Measurements from ENCODE around the gene MTARC2. TPM values are rescaled to one million over a fixed set of nuclear protein-coding genes. Genes with fewer than 3 reads are reported as not detected.
"Not testable (repeated sequence)": the region's sequence is repeated elsewhere in the genome, so short reads cannot be mapped to it uniquely, and the experiment has no call there.

Gene MTARC2
- total and polyA plus RNA-seq, 10 donors = 4.8 to 27.2 (median 15.3) TPM

GRCh38 chr1:220708936-220709801, 39.0 kb upstream of the MTARC2 start:
- TF ChIP-seq POLR2A (IDR thresholded peaks at IDR 0.05) (no peak), POLR2AphosphoS5 (IDR thresholded peaks at IDR 0.05) (no peak), CTCF (IDR thresholded peaks at IDR 0.05 in 8 of 11, conservative IDR thresholded peaks at IDR 0.05 in 3 of 11) (no peak)
- Histone ChIP-seq H3K27me3 (replicated peaks in 1 of 7) (no peaks in the 10 kb centered on the region), H3K9me3 (no peaks in the 10 kb centered on the region), H3K4me1 (peaks cover 2 to 50% (median 28%) of the 10 kb centered on the region in 6 donors), H3K27ac (peak overlapping the region in 1 of 8 donors; percentile 17), H3K4me3 (no peak overlapping the region), H3K36me3 (no peaks in the 10 kb centered on the region)
- no peak for DNase-seq
- intact Hi-C loops (cut with DNase I; ENCODE audit: low total_unique reads) = no loop called here
- 51 to 66% (median 64%) methylated on average over 9 of the region's 9 CpGs for WGBS, 5 donors

- Histone ChIP-seq H3K36me3 (no peaks in the 10 kb centered on the region), H3K4me1 (peaks cover 2 to 50% (median 28%) of the 10 kb centered on the region in 6 donors), H3K9me3 (peaks cover 0 to 8% (median 4%) of the 10 kb centered on the region in 8 donors), H3K27me3 (replicated peaks in 1 of 7) (no peaks in the 10 kb centered on the region), H3K27ac (peak overlapping the region in 1 of 8 donors; percentile 58), H3K4me3 (no peak overlapping the region)
- WGBS, 5 donors = 35 to 51% (median 46%) methylated on average over 4 of the region's 4 CpGs
- intact Hi-C loops (cut with DNase I; ENCODE audit: low total_unique reads) = no loop called here
- no peak for TF ChIP-seq POLR2AphosphoS5 (IDR thresholded peaks at IDR 0.05)
- TF ChIP-seq CTCF (IDR thresholded peaks at IDR 0.05 in 8 of 11, conservative IDR thresholded peaks at IDR 0.05 in 3 of 11) = no peak
- TF ChIP-seq POLR2A (IDR thresholded peaks at IDR 0.05) = no peak
- no peak for DNase-seq
These were observed 37.8 kb upstream of the MTARC2 start for GRCh38 chr1:220710333-220710732.

GRCh38 chr1:220711056-220711809, 36.9 kb upstream of the MTARC2 start:
- 51 to 58% (median 54%) methylated on average over 9 of the region's 9 CpGs for WGBS, 5 donors
- H3K9me3 ChIP-seq = peaks cover 0 to 17% (median 13%) of the 10 kb centered on the region in 8 donors
- no peak for DNase-seq
- intact Hi-C loops (cut with DNase I; ENCODE audit: low total_unique reads) = no loop called here
- H3K27me3 ChIP-seq (replicated peaks in 1 of 7) = no peaks in the 10 kb centered on the region
- H3K27ac ChIP-seq = peak overlapping the region in 6 of 8 donors; percentile 10 to 63 (median 53)
- peaks cover 2 to 41% (median 28%) of the 10 kb centered on the region in 6 donors for H3K4me1 ChIP-seq
- H3K4me3 ChIP-seq = no peak overlapping the region
- no peaks in the 10 kb centered on the region for H3K36me3 ChIP-seq
- TF ChIP-seq CTCF (IDR thresholded peaks at IDR 0.05 in 8 of 11, conservative IDR thresholded peaks at IDR 0.05 in 3 of 11) = no peak
- TF ChIP-seq POLR2A (IDR thresholded peaks at IDR 0.05) = no peak
- TF ChIP-seq POLR2AphosphoS5 (IDR thresholded peaks at IDR 0.05) = no peak

GRCh38 chr1:220715986-220716385, 32.1 kb upstream of the MTARC2 start:
- 93 to 97% (median 94%) methylated on average over 5 of the region's 5 CpGs for WGBS, 5 donors

More at GRCh38 chr1:220715986-220716385, 32.1 kb upstream of the MTARC2 start:
- Histone ChIP-seq H3K4me1 (peaks cover 2 to 11% (median 8%) of the 10 kb centered on the region in 6 donors), H3K9me3 (peaks cover 0 to 23% (median 16%) of the 10 kb centered on the region in 8 donors)
- H3K27ac ChIP-seq; H3K36me3 ChIP-seq; H3K4me3 ChIP-seq; intact Hi-C loops (cut with DNase I; ENCODE audit: low total_unique reads); H3K27me3 ChIP-seq (replicated peaks in 1 of 7); DNase-seq: not testable (repeated sequence)

All from spleen (tissue), 11 donors.